ENCODE measurements around the gene VEGFB. TPM values are rescaled to one million over a fixed set of nuclear protein-coding genes. Genes with fewer than 3 reads are reported as not detected.

Gene VEGFB
- polyA plus RNA-seq, 2 of the 4 experiments (the other 2 are of a cell fraction) = 6.8 to 26.5 TPM

DNA sequence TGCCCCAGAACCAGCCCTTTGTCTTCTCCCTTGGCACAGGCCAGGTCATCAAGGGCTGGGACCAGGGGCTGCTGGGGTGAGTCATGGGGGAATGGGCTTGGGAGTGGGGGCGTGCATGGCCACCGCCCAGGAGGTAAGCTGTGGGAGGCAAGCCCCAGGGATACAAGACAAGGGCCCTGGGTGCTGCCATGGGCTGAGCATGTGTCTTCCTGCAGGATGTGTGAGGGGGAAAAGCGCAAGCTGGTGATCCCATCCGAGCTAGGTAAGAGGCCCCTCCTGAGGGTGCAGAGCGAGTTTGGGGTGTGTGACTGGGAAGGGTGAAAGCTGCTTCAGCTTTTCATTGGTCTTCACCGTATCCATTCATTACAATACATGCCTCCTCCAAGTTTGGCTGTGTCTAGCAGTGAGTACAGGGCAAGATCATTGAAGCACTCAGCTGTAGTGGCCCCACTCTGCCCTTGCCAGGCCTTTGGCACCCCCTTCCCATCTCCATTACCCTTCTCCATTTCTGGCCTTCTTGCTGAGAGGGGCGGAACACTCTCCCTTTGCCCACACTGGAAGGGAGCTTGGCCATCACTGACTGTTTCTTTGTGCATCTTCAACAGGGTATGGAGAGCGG is 9.0 kb downstream of the VEGFB start:
- TF ChIP-seq HDAC2 (IDR thresholded peaks at IDR 0.05) (no peak), MYC (IDR thresholded peaks at IDR 0.05; ENCODE audit: borderline replicate concordance, low read length) (no peak), GATA3 (IDR thresholded peaks at IDR 0.05; ENCODE audit: borderline replicate concordance) (no peak; the same call in 1 of the 2 replicates), ZC3H11A (IDR thresholded peaks at IDR 0.05) (no peak), RNF2 (IDR thresholded peaks at IDR 0.05; ENCODE audit: borderline replicate concordance, low read depth) (no peak), BHLHE40 (IDR thresholded peaks at IDR 0.05; ENCODE audit: low read depth, low read length) (no peak), CEBPB (IDR thresholded peaks at IDR 0.05) (no peak), SMC3 (IDR thresholded peaks at IDR 0.05) (no peak), MAFK (IDR thresholded peaks at IDR 0.05; ENCODE audit: partially characterized antibody) (no peak), FOSL2 (IDR thresholded peaks at IDR 0.05) (no peak), FOSL2 (CRISPR knock-in tag; IDR thresholded peaks at IDR 0.05) (peak; percentile 41; the same call in 1 of the 2 replicates), JUN (IDR thresholded peaks at IDR 0.05) (peak in 1 of 2 experiments; percentile 56; a peak in 1 of 5 replicates), NFE2L2 (conservative IDR thresholded peaks at IDR 0.05; ENCODE audit: low read length) (no peak)
- TF ChIP-seq, protein P1, sequence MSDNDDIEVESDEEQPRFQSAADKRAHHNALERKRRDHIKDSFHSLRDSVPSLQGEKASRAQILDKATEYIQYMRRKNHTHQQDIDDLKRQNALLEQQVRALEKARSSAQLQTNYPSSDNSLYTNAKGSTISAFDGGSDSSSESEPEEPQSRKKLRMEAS (IDR thresholded peaks at IDR 0.05) = no peak
- TF ChIP-seq, protein P2, sequence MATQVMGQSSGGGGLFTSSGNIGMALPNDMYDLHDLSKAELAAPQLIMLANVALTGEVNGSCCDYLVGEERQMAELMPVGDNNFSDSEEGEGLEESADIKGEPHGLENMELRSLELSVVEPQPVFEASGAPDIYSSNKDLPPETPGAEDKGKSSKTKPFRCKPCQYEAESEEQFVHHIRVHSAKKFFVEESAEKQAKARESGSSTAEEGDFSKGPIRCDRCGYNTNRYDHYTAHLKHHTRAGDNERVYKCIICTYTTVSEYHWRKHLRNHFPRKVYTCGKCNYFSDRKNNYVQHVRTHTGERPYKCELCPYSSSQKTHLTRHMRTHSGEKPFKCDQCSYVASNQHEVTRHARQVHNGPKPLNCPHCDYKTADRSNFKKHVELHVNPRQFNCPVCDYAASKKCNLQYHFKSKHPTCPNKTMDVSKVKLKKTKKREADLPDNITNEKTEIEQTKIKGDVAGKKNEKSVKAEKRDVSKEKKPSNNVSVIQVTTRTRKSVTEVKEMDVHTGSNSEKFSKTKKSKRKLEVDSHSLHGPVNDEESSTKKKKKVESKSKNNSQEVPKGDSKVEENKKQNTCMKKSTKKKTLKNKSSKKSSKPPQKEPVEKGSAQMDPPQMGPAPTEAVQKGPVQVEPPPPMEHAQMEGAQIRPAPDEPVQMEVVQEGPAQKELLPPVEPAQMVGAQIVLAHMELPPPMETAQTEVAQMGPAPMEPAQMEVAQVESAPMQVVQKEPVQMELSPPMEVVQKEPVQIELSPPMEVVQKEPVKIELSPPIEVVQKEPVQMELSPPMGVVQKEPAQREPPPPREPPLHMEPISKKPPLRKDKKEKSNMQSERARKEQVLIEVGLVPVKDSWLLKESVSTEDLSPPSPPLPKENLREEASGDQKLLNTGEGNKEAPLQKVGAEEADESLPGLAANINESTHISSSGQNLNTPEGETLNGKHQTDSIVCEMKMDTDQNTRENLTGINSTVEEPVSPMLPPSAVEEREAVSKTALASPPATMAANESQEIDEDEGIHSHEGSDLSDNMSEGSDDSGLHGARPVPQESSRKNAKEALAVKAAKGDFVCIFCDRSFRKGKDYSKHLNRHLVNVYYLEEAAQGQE (IDR thresholded peaks at IDR 0.05) = no peak
- H3K4me3 ChIP-seq = no peak overlapping the region; the same call in 2 of the 3 replicates
- no peaks in the 10 kb centered on the region for H3K9me3 ChIP-seq
- POLR2A ChIA-PET = interaction anchor here (2.7 to 6.0 kb wide), 2 partner anchors 27 to 42 kb away, joined by 7 to 53 read pairs; partner anchors contain the start of genes BAD and GPR137
- FAIRE-seq (no peak), ATAC-seq (no peak), DNase-seq (ENCODE audit: low read depth in 1 of 2, low spot score in 1 of 2) (no peak)
- WGBS (ENCODE audit: missing lambda C conversion rate) = 75% methylated on average over 8 of the region's 8 CpGs
- H3K4me1 ChIP-seq = peaks cover 44% of the 10 kb centered on the region
- H3K4me2 ChIP-seq = peak overlapping the region; percentile 100
- H3K27ac ChIP-seq = peak overlapping the region in 1 of 2 experiments; percentile 98; a peak in 3 of 6 replicates
- CTCF ChIA-PET = interaction anchor here (0.7 to 12.2 kb wide), 9 partner anchors 7 to 75 kb away, joined by 3 to 220 read pairs (median 4); partner anchors contain the start of genes BAD, CATSPERZ, ESRRA and GPR137

DNA sequence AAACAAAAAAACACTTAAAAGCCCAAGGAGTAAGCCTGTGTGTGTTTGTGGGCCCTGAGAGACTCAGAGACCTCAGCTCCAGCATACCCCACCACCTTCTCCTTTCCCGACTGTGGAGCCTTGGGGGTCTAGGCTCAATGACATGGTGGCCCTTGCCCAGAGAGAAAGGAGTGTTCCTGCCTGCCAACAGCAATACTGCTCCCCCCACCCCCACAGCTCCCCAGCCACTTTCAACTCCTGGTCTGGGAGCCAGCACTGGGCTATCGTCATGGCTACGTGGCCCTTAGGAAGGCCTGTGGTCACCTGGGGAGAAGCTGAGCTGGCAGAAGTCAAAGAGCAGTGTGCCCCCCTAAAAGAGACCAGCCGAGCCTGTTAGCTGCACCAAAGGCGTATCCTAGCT is 9.7 kb downstream of the VEGFB start:
- Histone ChIP-seq H3K4me2 (peak overlapping the region; percentile 100), H3K4me1 (peaks cover 44% of the 10 kb centered on the region)

More for the DNA sequence above, 9.7 kb downstream of the VEGFB start:
- FAIRE-seq = no peak
- DNase-seq (ENCODE audit: low read depth in 1 of 2, low spot score in 1 of 2) = no peak
- Histone ChIP-seq H3K9me3 (no peaks in the 10 kb centered on the region), H3K27ac (peak overlapping the region in 1 of 2 experiments; percentile 99; a peak in 3 of 6 replicates), H3K4me3 (no peak overlapping the region)
- WGBS (ENCODE audit: missing lambda C conversion rate) = 40% methylated on average over 5 of the region's 5 CpGs
- TF ChIP-seq SMC3 (IDR thresholded peaks at IDR 0.05) = no peak
- no peak for TF ChIP-seq CBX2 (IDR thresholded peaks at IDR 0.05; ENCODE audit: borderline replicate concordance, low read depth)
- TF ChIP-seq, protein P1 (IDR thresholded peaks at IDR 0.05) = no peak
- no peak for TF ChIP-seq RAD21 (conservative IDR thresholded peaks at IDR 0.05 in 1 of 2, IDR thresholded peaks at IDR 0.05 in 1 of 2)
- no peak for TF ChIP-seq JUNB (IDR thresholded peaks at IDR 0.05)
- TF ChIP-seq POLR2AphosphoS2 (conservative IDR thresholded peaks at IDR 0.05; ENCODE audit: low read length) = no peak
- TF ChIP-seq MYC (IDR thresholded peaks at IDR 0.05; ENCODE audit: borderline replicate concordance, low read length) = no peak
- TF ChIP-seq RARB (CRISPR knock-in tag; IDR thresholded peaks at IDR 0.05) = no peak
- TF ChIP-seq EHMT2 (IDR thresholded peaks at IDR 0.05; ENCODE audit: low read depth) = no peak
- no peak for TF ChIP-seq CHD4 (IDR thresholded peaks at IDR 0.05; ENCODE audit: borderline replicate concordance)
- no peak for TF ChIP-seq RFX5 (IDR thresholded peaks at IDR 0.05)
- TF ChIP-seq GATA3 (IDR thresholded peaks at IDR 0.05; ENCODE audit: borderline replicate concordance) = no peak
- TF ChIP-seq, protein P3, sequence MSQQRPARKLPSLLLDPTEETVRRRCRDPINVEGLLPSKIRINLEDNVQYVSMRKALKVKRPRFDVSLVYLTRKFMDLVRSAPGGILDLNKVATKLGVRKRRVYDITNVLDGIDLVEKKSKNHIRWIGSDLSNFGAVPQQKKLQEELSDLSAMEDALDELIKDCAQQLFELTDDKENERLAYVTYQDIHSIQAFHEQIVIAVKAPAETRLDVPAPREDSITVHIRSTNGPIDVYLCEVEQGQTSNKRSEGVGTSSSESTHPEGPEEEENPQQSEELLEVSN (IDR thresholded peaks at IDR 0.05; ENCODE audit: borderline replicate concordance, low read depth) = no peak
- ATAC-seq = no peak
- POLR2A ChIA-PET = interaction anchor here (0.6 to 6.0 kb wide), 2 partner anchors 26 to 611 kb away, joined by 3 to 53 read pairs; no protein-coding TSS in a partner anchor
- CTCF ChIA-PET = interaction anchor here (0.9 to 12.2 kb wide), 7 partner anchors 8 to 70 kb away, joined by 3 to 220 read pairs (median 5); partner anchors contain the start of genes BAD, CATSPERZ, ESRRA and GPR137

Data from A549 (cell line).